H54 (cell line): ENCODE results near the gene P4HB.

Experiments
- DNase-seq: peaks from one replicate; pipeline ENCODE4 v3.0.0; 2011; ENCODE audit warnings: low spot score, mixed read lengths; ENCODE audit not compliant: insufficient read length
- FAIRE-seq: peaks from 3 replicates; lab custom pipeline; 2011; peaks lifted over from hg19 to GRCh38; lab: Jason Lieb, UNC
- POLR2A ChIP-seq: IDR thresholded peaks from 2 replicates; pipeline ENCODE4 v1.6.1; 2011; ENCODE audit warnings: low read depth, mild to moderate bottlenecking, low read length

Gene P4HB

GRCh38 chr17:81902023-81902652 is 41.8 kb upstream of the P4HB start, which contains the start of gene NPB:
Gene NPB, plus strand, starts transcription at chr17:81902238. Its CDS starts 40 bp downstream, at chr17:81902278.
- DNase-seq (no peak), FAIRE-seq (no peak)
- TF ChIP-seq POLR2A: no peak

DNA sequence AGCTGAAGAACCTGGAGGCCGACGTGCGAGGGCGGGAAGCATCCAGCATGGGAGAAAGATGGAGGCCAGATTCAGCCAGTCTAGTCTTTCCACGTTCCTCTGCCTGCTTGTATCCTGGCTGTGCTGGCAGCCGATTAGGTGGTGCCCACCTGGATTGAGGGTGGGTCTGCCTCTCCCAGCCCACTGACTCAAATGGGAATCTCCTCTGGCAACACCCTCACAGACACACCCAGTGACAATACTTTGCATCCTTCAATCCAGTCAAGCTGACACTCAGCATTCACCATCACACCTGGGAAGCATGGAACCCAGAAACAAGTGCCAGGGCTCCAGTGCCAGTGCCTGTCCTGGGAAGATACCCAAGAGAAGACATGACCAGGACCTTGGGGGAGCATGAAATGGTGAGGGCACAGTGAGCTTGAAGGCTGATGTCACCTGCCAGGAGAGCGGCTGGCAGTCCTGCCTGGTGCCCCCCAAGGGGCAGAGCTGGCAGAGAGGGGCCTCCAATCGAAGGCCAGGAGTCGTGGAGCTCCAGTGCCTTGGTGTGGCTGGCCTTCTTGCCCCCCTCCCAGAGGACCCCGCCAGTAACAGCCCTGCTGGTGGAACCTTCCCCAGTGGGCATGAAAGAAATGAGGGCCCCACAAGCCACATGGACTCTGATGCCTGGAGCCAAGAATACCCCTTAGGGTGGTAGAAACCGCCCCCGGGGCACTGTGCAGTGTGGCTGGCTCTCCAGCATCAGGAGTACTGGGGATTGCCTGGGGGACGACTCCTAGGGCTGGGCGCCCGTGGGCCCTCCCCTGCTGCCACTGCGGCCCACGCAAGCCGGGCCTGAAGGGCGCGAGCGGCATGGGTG is 41.1 kb upstream of the P4HB start:
- DNase-seq (no peak), FAIRE-seq (no peak)
- no peak for TF ChIP-seq POLR2A

- FAIRE-seq (no peak), DNase-seq (no peak)
- no peak for TF ChIP-seq POLR2A
These were observed 40.0 kb upstream of the P4HB start for GRCh38 chr17:81900181-81900820.

- FAIRE-seq (no peak), DNase-seq (no peak)
- TF ChIP-seq POLR2A: no peak
These were observed 39.3 kb upstream of the P4HB start for GRCh38 chr17:81899514-81900166.

GRCh38 chr17:81898885-81899284 is 38.5 kb upstream of the P4HB start:
- no peak for DNase-seq
- FAIRE-seq: no peak
- 0 out of 2 replicates have a peak, but pooled peaks have one; percentile 11 for TF ChIP-seq POLR2A

DNA sequence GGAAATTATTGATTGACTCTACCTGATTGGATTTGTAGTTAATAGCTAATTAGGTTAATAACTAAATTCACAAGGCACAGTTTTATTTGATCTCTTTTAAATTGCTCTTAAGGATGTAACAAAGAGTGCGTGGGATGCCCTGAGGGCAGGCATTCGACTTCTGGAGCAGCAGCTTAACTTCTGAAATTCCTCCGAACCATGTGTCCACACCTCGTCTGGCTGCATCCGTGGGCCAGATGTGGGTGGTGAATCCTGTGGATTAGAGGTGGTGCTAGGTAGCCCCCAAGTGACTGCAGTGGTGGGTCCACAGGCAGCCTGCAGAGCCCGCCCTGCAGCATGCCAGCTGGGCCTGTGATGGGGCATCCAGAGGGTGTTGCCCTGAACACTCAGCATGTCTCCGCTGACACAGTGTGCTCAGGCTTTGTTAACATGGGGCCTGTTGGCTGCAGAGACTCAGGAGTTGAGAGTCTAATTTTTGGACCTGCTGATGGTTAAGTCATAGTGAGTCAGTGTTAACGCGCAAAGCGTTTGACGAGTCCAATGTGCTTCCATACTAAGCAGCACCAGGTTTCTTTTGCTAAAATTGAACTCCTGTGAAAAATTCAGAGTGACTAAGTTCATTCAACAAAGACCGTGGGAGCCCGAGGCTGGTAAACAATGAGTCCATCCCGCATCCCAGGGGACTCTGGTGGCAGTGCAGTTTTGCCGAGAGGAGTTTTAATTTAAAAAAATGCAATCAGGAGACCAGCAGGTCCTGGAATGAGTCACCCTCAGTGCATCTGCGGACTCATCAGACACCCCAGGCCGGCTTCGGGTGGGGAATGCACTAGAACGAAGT is 37.9 kb upstream of the P4HB start:
- no peak for TF ChIP-seq POLR2A
- DNase-seq (peak; percentile 90), FAIRE-seq (no peak)

DNA sequence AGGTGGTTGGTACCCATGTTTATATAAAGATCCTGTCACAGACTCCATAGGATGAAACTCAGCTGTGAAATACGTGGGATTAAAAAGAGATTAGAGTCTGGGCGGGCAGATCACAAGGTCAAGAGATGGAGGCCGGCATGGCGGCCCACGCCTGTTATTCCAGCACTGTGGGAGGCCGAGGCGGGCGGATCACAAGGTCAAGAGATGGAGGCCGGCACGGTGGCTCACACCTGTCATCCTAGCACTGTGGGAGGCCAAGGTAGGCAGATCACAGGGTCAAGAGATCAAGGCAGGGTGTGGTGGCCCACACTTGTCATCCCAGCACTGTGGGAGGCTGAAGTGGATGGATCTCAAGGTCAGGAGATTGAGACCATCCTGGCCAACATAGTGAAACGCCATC is 35.1 kb upstream of the P4HB start:
- TF ChIP-seq POLR2A: no peak
- no peak for FAIRE-seq
- no peak for DNase-seq

DNA sequence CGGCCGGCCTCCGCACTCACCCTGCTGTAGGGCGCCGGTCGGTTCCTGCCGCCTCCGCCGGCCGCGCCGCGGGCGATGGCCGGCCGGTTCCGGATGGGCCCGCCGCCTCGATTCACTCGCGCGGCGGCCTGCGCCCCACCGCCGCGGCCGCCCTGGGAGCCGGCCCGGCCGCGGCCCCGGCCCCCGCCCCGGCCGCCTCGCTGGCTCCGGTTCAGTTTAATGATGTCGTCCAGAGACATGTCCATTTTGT is 30.9 kb upstream of the P4HB start:
- no peak for TF ChIP-seq POLR2A
- DNase-seq: no peak
- no peak for FAIRE-seq

GRCh38 chr17:81890447-81891302 is 30.3 kb upstream of the P4HB start:
- DNase-seq (no peak), FAIRE-seq (no peak)
- TF ChIP-seq POLR2A: no peak

DNA sequence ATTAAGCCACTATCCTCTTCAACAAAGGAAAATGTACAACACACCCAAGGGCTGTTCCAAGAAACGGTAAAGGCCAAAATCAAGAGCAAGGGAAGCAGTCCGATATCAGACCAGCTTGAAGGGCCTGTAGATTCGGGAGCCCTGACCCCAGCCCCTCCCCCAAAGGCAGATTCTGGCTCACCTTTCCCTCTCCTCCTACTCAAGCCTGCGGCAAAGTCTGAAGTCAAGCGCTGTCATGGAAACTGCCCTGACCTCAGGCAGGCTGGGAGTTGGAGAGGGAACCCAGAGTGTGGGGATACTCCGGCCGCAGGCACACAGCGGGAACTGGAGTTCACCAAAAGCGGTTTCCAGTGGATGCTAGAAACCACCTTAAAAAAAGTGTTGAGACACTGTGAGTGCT is 29.3 kb upstream of the P4HB start:
- FAIRE-seq: no peak
- no peak for TF ChIP-seq POLR2A
- no peak for DNase-seq

GRCh38 chr17:81888988-81889595 is 28.8 kb upstream of the P4HB start:
- no peak for FAIRE-seq
- no peak for DNase-seq
- TF ChIP-seq POLR2A: no peak
